Astrocyte of the spinal cord (primary cell): ENCODE measurements around the gene CHRNA7.

Source experiments
- DNase-seq: peaks from one replicate; pipeline ENCODE4 v3.0.0; 2011; ENCODE audit warnings: low read depth, low spot score
- H3K4me3 ChIP-seq: 2 replicates; pipeline ENCODE4 v1.5.1; 2011; ENCODE audit warnings: low read depth, mild to moderate bottlenecking, low read length, moderate library complexity
- CTCF ChIP-seq: IDR thresholded peaks from 2 replicates; pipeline ENCODE4 v1.5.1; 2012; ENCODE audit warnings: low read depth, mild to moderate bottlenecking, low read length, inconsistent platforms
- in situ Hi-C: cut with HindIII; loops from 2 replicates; pipeline ENCODE4 v1.10.0; 2017; ENCODE audit warnings: low sequenced_read_pairs

The CHRNA7 gene

GRCh38 chr15:32033186-32033890, 3.0 kb downstream of the CHRNA7 start:
- no peak for TF ChIP-seq CTCF
- no peak for DNase-seq
- in situ Hi-C loops, result no loop called here
- H3K4me3 ChIP-seq, result no peak overlapping the region

- TF ChIP-seq CTCF, result no peak
- in situ Hi-C loops, result no loop called here
- H3K4me3 ChIP-seq, result no peak overlapping the region
- no peak for DNase-seq
Observed at GRCh38 chr15:32034106-32034505, 3.8 kb downstream of the CHRNA7 start.

GRCh38 chr15:32035285-32035684, 5.0 kb downstream of the CHRNA7 start:
- no peak for DNase-seq
- no peak for TF ChIP-seq CTCF
- no peak overlapping the region for H3K4me3 ChIP-seq
- in situ Hi-C loops, result no loop called here

GRCh38 chr15:32036971-32037370, 6.7 kb downstream of the CHRNA7 start:
- H3K4me3 ChIP-seq, result no peak overlapping the region
- in situ Hi-C loops, result no loop called here
- TF ChIP-seq CTCF, result no peak
- no peak for DNase-seq

GRCh38 chr15:32041294-32041693, 11.0 kb downstream of the CHRNA7 start:
- in situ Hi-C loops, result no loop called here
- TF ChIP-seq CTCF, result no peak

GRCh38 chr15:32042269-32042972, 12.1 kb downstream of the CHRNA7 start:
- DNase-seq, result no peak
- TF ChIP-seq CTCF, result no peak
- in situ Hi-C loops, result no loop called here
- no peak overlapping the region for H3K4me3 ChIP-seq

More at GRCh38 chr15:32041294-32041693, 11.0 kb downstream of the CHRNA7 start:
- H3K4me3 ChIP-seq, result no peak overlapping the region
- DNase-seq, result no peak
